NCI-H345 treated with DMSO at 0.1 percent for 48 hours (cell line): ENCODE data around the gene GALNT11.
"Not testable (repeated sequence)": the region's sequence is repeated elsewhere in the genome, so short reads cannot be mapped to it uniquely, and the experiment has no call there.

Experiments used
- DNase-seq: peaks from one replicate; lab custom pipeline; 2025; ENCODE audit not compliant: unreplicated experiment; lab: John Stamatoyannopoulos, UW

Gene GALNT11

DNA sequence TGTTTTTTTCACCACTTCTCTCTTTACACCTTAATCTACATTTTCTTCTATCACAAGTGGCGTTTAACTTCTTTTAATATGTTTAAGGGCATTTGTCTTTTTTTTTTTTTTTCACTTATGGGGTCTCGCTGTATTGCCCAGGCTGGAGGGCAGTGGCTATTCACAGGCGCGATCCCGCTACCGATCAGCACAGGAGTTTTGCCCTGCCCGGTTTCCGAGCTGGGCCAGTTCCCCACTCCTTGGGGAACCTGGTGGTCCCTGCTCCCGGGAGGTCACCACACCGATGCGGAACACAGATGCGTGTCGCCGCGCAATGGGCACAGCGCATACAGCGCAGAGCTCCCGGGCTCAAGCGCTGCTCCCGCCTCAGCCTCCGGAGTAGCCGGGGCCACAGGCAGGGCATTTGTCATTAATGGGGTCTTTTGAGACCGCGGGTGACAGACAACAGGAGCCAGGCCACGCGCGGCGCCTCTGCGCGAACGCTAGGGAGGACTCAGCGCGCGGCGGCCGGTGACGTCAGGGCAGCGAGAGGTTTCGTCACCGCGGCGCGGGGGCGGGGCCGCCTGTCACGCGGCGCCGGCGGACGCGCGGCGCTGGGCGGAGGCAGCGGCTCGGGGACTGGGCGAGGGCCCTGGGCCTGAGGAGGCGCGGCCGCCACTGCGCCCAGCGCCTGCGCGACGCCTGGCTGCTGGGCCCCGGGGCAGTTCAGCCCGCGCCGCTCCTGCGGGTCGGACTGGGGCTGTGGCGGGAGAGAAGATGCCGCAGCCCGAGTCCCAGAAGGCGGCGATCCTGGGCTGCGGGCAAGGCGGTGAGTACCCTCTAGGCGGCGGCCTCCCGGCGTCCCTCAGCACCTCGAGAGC, at the start of gene GALNT11:
TSS of gene GALNT11 (plus strand) at position 598 of the 860 bp plus-strand sequence. CDS start 68,554 bp downstream, outside the sequence.
- peak; percentile 66 for DNase-seq

DNA sequence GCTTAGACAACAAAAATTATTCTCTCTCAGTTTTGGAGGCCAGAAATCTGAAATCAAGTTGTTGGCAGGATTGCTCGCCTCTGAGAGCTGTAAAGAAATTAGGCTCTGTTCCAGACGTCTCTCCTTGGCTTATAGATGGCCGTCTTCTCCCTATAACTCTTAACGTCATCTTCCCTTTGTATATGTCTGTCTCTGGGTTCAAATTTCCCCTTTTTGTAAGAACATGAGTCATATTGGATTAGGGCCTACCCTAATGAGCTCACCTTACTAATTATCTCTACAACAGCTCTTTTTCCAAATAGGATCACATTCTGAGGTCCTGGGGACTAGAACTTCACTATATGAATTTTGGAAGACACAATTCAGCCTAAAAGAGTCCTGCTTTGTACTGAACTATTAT, 46.9 kb upstream of the GALNT11 start:
- DNase-seq: no peak

DNA sequence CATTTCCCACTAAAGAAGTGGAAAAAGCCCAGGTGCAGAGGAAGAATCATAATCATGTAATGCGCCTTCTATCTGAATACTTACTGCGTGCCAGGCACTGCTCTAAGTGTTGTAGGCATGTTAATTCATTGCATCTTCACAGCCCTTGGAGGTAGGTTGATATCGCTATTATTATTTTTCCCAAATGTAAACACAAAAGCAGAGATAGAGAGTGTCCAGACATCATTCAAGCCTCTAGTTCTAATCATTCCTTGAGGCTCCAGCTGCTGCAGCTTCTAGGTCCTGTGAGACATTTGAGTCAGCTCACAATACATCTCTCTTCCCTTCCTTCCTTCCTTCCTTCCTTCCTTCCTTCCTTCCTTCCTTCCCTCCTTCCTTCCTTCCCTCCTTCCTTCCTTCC, 44.3 kb upstream of the GALNT11 start:
- DNase-seq: no peak

DNA sequence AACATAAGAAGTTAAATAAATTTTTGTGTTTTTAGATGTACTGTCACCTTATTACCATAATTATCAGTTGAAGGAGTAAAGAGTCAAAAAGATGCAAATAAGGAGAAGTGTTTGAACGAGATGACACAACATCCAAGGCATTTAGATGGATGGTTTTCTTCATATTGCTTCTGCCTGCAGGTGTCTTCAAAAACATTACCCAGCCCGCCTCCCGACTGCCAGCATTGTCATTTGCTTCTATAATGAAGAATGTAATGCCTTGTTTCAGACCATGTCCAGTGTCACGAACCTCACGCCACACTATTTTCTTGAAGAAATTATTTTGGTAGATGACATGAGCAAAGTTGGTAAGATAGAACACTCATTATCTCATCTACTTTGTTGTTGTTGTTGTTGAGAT, 42.7 kb upstream of the GALNT11 start:
- no peak for DNase-seq

DNA sequence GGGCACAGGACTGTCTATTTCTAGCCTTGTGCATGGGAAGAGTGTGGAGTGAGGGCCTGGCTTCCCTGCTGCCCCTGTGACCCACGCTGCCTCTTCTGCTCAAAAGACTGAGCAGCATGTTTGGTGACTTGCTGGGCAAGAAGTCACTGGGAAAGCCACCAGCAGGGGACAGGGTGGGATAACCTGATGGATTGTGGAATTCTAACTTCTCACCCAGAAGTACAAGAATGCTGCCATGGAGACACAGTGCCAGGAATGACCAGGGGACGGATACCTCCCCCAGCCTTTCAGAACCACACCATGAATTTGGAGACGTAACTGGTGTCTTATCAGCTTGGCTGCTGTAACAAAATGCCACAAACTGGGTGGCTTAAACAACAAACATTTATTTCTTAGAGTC, 40.9 kb upstream of the GALNT11 start:
- DNase-seq: no peak

DNA sequence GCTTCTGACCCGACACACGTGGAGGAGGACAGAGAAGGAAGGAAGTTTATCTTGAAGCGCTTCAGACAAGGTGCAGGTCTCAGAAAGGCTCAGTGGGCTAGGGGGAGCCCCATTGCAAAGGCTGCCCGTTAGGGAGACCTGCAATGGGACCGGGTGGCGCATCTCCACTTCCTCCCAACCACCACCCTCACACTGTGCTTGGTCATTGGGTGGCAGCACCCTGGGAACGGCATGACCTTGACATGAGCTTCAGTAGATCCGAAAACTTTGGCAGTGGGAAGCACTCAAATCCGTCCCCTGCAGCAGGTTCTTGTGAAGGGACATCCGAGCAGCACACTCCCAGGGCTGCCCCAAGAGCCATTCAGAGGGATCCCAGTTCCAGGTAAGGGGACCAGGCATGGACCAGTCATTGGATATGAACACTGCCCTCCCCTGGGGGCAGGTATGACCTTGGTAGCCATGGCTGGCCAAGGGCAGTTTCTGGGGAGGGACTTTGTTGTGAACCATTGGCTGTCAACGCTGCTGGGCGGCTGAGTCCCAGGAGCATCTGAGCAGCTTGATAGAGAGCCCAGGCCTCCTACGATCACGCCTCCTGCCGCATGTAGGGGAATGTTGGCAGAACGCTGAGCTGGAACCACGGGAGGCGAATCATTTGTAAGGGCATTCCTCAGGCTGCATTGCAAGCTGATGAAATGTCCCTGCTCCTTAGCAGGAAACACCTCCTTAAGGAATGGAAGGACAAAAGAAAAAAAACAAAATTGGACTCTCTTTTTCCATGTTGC, 37.5 kb upstream of the GALNT11 start:
- no peak for DNase-seq

DNA sequence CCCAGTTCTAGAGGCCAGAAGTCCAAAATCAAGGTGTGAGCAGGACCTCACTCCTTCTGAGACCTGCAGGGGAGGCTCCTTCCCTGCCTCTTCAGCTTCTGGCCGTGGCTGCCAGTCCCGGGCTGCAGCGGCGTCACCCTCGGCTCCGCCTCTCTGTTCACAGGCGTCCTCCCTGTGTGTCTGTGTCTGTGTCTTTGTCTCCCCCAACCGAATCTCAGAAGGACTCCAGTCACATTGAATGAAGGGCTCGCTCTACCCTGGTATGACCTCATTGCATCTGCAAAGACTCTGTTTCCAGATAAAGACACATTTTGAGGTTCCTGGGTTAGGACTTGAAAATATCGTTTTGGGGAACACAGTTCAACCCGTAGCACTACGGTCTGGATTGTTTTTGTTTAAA, 33.1 kb upstream of the GALNT11 start:
- DNase-seq: peak; percentile 30

DNA sequence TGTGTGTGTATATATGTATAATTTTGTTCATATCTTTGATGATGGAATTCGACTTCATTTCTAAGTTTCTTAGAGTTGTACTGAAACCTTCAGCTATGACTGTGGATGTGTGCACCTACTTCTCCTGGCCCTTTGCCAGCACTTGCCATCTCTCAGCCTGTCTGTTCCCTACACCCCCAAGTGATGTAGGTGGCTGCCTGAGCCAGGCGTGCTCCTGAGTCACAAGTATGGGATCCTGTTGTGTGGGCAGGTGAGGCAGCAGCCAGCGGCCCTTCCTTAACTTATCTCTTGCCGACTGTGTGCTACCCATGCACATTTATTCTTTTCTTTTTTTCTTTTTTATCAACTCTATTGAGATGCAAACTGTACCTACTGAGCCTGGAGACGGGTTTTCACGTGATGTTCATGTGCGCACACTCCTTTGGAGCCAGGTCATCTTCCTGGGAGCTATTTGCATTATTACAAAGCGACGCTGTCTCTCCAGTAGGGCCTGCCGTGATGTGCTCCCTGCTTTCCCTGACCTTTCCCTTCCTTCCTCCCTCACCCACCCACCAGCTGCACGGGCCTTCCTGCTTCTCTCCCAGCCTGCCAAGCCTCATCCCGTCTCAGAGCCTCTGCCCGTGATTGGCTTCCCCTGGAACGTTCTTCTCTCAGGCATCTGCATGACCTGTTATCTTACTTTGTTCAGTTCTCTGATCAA, 31.3 kb upstream of the GALNT11 start:
- no peak for DNase-seq

DNA sequence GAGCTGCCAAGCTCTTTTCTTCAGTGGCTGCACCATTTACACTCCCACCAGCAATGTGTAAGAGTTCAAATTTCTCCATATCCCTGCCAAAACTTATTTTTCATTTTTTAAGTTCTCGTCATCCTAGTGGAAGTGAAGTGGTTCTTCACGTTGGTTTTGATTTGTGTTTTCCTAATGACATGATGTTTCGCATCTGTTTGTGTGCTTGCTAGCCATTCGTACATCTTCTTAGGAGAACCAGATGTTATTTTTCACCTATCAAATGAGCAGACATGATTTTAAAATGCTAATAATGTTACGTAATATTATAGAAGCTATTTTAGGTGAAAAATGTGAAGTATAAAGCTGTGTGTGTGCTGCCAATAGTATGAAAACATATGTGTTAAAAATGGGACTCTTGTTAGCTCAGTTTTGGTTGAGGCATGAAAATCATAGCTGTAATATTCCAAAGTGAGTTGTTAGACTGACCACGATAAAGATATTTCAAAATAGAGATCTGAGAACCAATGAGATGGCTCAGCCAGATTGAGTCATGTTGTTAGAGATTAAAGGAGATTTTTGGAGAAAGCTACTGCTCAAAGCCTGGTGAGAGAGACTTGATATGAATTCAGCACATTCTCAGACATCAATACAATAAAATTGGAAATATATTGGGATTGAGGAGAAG, 25.9 kb upstream of the GALNT11 start:
- no peak for DNase-seq

DNA sequence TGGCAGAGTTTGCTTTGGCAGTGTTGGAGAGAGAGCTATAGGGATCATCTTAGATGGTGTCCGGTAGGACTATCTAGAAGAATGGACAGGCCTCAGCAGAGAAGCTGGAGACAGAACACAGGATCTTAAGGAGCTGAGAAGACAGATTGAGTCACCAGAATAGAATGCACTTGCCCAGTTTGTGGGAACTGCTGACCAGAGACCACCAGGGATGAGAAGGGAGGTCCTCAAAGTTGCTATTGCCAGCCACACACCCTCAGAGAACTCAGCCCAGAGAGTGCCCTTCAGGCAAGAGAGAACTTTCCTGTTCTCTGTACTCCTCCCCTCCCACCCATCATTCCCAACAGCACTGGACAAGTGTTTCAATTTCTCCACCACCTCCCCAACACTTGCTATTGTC, 25.3 kb upstream of the GALNT11 start:
- no peak for DNase-seq

DNA sequence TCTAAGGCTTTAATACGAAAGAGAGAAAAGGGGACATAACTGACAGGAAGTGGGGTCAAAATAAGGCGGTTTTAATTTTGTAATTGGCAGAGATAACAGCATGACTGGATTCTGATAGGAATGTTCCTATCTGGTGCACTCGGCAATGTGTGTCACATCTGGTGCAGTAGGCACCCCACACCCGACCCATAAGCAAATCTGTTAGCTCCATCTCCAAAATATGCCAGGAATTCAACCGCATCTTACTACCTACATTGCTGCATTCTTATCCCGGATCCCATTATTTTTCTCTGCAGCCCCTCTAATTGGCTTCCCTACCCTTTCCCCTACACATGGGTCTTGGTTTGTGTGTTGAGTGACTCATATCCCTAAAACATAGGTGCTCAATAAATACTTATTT, 19.1 kb upstream of the GALNT11 start:
- no peak for DNase-seq

DNA sequence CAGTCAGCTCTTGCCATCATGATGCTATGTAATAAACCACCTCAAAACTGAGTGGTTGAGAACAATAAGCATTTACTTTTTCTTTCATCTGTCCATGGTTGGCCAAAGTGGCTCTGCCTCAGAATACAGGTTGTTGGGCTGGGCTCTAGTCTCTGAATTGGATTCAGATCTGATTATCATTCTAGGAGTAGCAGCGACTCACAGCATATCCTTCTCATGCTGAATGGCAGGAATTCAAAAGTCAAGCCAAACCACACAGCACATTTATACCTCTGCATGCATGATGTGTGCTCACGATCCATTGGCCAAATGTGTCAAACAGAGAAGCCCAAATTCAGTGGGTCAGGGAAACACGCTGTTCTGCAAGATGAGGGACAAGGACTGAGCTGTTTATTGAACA, 13.6 kb upstream of the GALNT11 start:
- DNase-seq: no peak

DNA sequence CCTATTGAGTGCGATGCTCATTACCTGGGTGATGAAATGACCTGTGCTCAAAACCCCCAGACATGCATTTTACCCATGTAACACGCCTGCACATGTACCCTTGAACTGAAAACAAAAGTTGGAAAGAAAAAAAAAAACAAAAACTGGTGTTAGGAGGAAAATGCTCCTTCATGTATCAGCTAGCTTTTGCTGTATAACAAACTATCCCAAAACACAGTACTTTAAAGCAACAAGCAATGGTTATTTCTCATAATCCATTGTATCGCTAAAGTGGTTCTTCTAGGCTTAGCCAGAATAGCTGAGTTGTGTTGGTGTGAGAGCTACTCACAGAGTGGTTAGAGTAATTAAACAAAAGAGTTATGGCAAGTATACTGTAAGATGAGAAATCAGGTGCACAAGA, 12.2 kb upstream of the GALNT11 start:
- no peak for DNase-seq

DNA sequence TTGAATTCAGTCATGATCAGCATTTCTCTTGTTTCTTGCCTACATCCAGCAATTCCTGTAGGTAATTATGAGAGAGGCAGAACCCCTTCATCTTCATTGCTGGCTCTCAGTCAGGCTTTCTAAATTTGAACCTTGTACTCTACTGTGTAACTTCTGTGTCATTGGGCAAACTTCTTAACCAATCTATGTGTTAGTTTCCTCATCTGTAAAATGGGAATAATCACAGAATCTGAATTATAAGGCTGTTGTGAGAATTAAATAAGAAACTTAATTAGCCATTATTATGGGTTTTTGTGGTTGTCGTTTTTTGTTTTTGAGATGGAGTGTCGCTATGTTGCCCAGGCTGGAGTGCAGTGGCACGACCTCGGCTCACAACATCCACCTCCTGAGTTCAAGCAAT, 11.5 kb upstream of the GALNT11 start:
- DNase-seq: no peak

DNA sequence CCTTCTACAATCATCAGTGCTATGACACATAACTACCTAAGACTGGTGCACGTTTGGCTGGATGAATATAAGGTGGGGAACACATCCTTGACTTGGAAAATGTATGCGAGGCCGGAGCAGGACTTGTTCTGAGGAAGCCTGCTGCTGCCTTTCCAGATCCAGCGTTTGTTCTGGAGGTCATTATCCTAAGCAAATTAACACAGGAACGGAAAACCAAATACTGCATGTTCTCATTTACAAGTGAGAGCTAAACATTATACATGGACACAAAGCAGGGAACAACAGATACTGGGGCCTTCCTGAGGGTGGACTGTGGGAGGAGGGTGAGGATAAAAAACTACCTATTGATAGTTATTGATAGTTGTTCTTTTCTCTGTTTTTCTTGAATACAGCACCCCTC, 10.8 kb upstream of the GALNT11 start:
- no peak for DNase-seq

DNA sequence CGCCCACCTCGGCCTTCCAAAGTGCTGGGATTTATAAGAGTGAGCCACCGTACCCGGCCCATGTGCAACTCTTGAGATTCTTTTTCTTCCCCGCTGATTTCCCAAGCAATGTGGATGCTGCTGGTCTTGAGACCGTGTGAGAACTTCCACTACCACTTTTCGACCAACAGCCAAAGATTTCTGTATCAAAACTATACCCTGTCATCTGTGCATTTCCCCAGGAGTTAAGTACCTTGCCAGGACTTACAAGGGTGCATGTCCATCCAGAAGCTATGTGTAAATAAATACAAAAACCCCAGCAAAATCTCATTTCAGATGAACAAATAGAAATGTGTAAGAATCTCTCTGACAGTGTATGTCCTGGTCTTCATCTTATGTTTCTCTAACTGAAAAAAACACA, 9.9 kb upstream of the GALNT11 start:
- no peak for DNase-seq

DNA sequence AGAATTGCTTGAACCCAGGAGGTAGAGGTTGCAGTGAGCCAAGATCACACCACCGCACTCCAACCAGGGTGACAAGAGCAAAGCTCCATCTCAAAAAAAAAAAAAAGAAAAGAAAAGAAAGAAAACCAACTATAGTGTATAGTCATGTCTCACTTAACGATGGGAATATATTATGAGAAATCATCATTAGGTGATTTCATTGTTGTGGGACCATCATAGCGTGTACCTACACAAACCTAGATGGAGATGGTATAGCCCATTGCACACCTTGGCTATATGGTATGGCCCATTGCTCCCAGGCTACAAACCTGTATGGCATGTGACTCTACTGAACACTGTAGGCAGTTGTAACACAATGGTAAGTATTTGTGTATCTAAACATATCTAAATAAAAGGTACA, 8.5 kb upstream of the GALNT11 start:
- DNase-seq: no peak

DNA sequence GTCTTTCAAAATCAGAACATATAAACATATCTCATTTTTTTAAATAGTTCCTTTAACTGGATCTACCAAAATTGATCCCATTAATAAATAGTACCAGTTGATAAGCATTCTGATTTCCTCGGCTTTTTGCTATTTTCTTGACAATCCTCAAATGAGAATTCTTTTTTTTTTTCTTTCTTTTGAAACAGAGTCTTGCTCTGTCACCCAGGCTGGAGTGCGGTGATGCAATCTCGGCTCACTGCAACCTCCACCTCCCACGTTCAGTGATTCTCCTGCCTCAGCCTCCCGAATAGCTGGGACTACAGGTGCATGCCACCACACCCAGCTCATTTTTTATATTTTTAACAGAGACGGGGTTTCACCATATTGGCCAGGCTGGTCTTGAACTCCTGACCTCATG, 7.8 kb upstream of the GALNT11 start:
- DNase-seq: not testable (repeated sequence)

DNA sequence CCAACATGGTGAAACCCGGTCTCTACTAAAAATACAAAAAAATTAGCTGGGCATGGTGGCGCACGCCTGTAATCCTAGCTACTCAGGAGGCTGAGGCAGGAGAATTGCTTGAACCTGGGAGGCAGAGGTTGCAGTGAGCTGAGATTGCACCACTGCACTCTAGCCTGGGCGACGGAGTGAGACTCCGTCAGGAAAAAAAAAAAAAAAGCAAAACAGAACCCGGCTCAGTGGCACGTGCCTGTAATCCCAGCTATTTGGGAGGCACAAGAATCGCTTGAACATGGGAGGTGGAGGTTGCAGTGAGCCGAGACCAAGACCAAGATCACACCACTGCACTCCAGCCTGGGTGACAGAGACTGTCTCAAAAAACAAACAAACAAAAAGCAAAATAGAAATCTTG, 3.7 kb upstream of the GALNT11 start:
- DNase-seq: not testable (repeated sequence)

DNA sequence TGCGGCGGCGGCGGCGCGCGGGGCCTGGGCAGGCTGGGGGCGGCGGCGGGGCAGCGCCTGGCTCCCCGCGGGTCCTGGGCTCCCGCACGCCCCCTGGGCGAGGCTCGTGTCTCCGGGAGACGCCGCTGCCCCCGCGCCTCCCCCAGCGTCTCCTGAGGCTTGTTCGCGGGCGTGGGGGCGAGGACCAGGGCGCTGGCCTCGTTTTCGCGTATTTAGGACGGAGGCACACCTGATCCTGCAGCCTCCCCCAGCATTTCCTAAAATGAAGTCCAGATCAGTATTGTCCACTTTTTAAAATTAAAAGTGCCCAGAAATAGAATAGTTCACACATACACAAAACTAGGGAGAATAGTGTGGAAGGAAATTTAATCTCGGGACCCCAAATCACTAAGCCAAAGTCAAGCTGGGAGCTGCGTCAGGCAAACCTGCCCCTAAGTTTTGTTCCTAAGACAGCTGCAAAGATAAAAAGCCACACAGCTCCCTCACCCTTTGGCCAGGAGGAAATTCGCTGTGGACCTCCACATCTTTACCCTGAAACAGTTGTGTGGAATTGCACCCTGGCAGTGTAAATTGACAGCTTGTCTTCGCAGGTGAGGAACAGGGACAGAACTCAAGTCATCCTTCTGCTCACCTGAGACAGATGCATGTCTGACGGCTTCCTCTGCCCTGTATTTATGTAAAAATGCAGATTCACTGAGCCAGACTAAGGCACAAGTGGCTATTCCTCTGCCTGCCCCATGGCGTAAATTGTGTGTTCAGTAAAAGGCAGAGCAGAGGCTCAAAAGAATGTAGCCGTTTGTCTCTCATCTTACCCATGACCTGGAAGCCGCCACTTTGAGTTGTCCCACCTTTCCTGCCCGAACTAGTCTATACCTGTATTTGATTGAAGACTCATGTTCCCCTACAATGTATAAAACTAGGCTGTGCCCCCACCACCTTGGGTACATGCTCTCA, 740 bp downstream of the GALNT11 start:
- no peak for DNase-seq
